Testis (tissue), 3 donors: ENCODE measurements around the gene TWIST2. TPM values are rescaled to one million over a fixed set of nuclear protein-coding genes. Genes with fewer than 3 reads are reported as not detected.

Source experiments
- DNase-seq: peaks from one replicate; pipeline ENCODE4 v3.0.0-alpha.2; 2019
- H3K27ac ChIP-seq, 2 donors: fragments of 200-600 bp; sonication (generic); one replicate each; pipeline ENCODE4 v1.5.1; 2019
- H3K27me3 ChIP-seq: fragments of 200-600 bp; sonication (generic); one replicate; pipeline ENCODE4 v1.5.1; 2019
- H3K36me3 ChIP-seq: fragments of 200-600 bp; sonication (generic); one replicate; pipeline ENCODE4 v1.5.1; 2017; ENCODE audit warnings: low read depth; ENCODE audit errors: missing control alignments
- H3K4me1 ChIP-seq: fragments of 200-600 bp; sonication (generic); one replicate; pipeline ENCODE4 v1.5.1; 2019
- H3K4me3 ChIP-seq, 2 donors: fragments of 200-600 bp; sonication (generic); one replicate each; pipeline ENCODE4 v1.5.1; 2017 to 2019
- H3K9me3 ChIP-seq: fragments of 200-600 bp; sonication (generic); one replicate; pipeline ENCODE4 v1.5.1; 2017
- POLR2A ChIP-seq: fragments of 450-650 bp; IDR thresholded peaks from one replicate; pipeline ENCODE4 v1.6.1; 2017; ENCODE audit warnings: antibody characterized with exemption, mild to moderate bottlenecking, moderate library complexity
- WGBS, 2 donors: methylation state at CpG; one replicate each; pipeline ENCODE4 v1.1.5; 2018; 5-methylcytosine and 5-hydroxymethylcytosine counted together
- intact Hi-C: fragments of 100-400 bp; cut with DNase I; formaldehyde crosslinking; loops from one replicate; pipeline ENCODE4 v1.15.1; 2023; ENCODE audit warnings: low total_unique reads
- polyA plus RNA-seq: library from polyadenylated mRNA; stranded (reverse); fragments of 350-450 nt; fragmentation: Illumina TruSeq; extraction: RNeasy Lipid Tissue Mini Kit (QIAGEN cat#74804); gene quantifications from one replicate; pipeline ENCODE4 v1.2.3, GENCODE V29; 2014; ENCODE audit warnings: low read depth, low replicate concordance; ENCODE audit not compliant: insufficient read depth
- total RNA-seq, 2 donors: library from RNA; depleted of rRNA; stranded (reverse); fragments of >200 nt; gene quantifications; one replicate each; pipeline ENCODE4 v1.2.3, GENCODE V29; 2016
- TF ChIP-seq, protein P1 (sequence below), 3 experiments: fragments of 450-650 bp in 2 of 3; fragments of 200-600 bp in 1 of 3; sonication (generic) in 1 of 3; IDR thresholded peaks; one replicate each; pipeline ENCODE4 v1.5.1; 2016 to 2019; ENCODE audit warnings: antibody characterized with exemption in 3 of 3, mild to moderate bottlenecking in 2 of 3, moderate library complexity in 1 of 3

Gene TWIST2
- total and polyA plus RNA-seq, 3 donors from 2014 or later, result 5.0 to 11.3 (median 10.3) TPM

- no peaks in the 10 kb centered on the region for H3K36me3 ChIP-seq
- no peak overlapping the region for H3K4me3 ChIP-seq
- DNase-seq, result peak; percentile 47
- peak overlapping the region in 1 of 2 donors; percentile 70 for H3K27ac ChIP-seq
- WGBS, 2 donors, result 47 to 52% methylated on average over 12 of the region's 12 CpGs
- intact Hi-C loops, result loop anchor here (10.0 kb wide), 1 partner anchor 85 kb away; the partner anchor contains the start of gene TWIST2
- no peak for TF ChIP-seq POLR2A
- TF ChIP-seq, protein P1, sequence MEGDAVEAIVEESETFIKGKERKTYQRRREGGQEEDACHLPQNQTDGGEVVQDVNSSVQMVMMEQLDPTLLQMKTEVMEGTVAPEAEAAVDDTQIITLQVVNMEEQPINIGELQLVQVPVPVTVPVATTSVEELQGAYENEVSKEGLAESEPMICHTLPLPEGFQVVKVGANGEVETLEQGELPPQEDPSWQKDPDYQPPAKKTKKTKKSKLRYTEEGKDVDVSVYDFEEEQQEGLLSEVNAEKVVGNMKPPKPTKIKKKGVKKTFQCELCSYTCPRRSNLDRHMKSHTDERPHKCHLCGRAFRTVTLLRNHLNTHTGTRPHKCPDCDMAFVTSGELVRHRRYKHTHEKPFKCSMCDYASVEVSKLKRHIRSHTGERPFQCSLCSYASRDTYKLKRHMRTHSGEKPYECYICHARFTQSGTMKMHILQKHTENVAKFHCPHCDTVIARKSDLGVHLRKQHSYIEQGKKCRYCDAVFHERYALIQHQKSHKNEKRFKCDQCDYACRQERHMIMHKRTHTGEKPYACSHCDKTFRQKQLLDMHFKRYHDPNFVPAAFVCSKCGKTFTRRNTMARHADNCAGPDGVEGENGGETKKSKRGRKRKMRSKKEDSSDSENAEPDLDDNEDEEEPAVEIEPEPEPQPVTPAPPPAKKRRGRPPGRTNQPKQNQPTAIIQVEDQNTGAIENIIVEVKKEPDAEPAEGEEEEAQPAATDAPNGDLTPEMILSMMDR (IDR thresholded peaks at IDR 0.05), result no peak
- no peaks in the 10 kb centered on the region for H3K9me3 ChIP-seq
- peaks cover 16% of the 10 kb centered on the region for H3K4me1 ChIP-seq
- no peaks in the 10 kb centered on the region for H3K27me3 ChIP-seq
These were observed 81.6 kb downstream of the TWIST2 start for GRCh38 chr2:238929242-238930081.

- Histone ChIP-seq H3K27ac (peak overlapping the region in 1 of 2 donors; percentile 70), H3K36me3 (no peaks in the 10 kb centered on the region), H3K4me1 (peaks cover 16% of the 10 kb centered on the region), H3K4me3 (no peak overlapping the region), H3K9me3 (no peaks in the 10 kb centered on the region), H3K27me3 (no peaks in the 10 kb centered on the region)
- WGBS, 2 donors, result 87 to 91% methylated on average over 6 of the region's 6 CpGs
- no peak for TF ChIP-seq POLR2A
- TF ChIP-seq, protein P1 (IDR thresholded peaks at IDR 0.05), result no peak
- intact Hi-C loops, result loop anchor here (10.0 kb wide), 1 partner anchor 85 kb away; the partner anchor contains the start of gene TWIST2
- DNase-seq, result no peak
These were observed 82.3 kb downstream of the TWIST2 start for GRCh38 chr2:238930216-238930615.

GRCh38 chr2:238936162-238937052 lies 88.5 kb downstream of the TWIST2 start:
- 88 to 94% methylated on average over 15 of the region's 15 CpGs for WGBS, 2 donors
- TF ChIP-seq, protein P1 (IDR thresholded peaks at IDR 0.05), result no peak
- no peak for TF ChIP-seq POLR2A

GRCh38 chr2:238938003-238938400 lies 90.1 kb downstream of the TWIST2 start:
- TF ChIP-seq, protein P1 (IDR thresholded peaks at IDR 0.05), result no peak
- TF ChIP-seq POLR2A, result no peak
- no peaks in the 10 kb centered on the region for H3K27me3 ChIP-seq
- H3K9me3 ChIP-seq, result no peaks in the 10 kb centered on the region
- 58 to 63% methylated on average over 2 to 9 of the region's 9 CpGs for WGBS, 2 donors
- intact Hi-C loops, result loop anchor here (10.0 kb wide), 1 partner anchor 93 kb away; the partner anchor contains the start of gene TWIST2
- peaks cover 6% of the 10 kb centered on the region for H3K4me1 ChIP-seq
- DNase-seq, result no peak
- no peaks in the 10 kb centered on the region for H3K36me3 ChIP-seq
- H3K4me3 ChIP-seq, result no peak overlapping the region
- no peak overlapping the region for H3K27ac ChIP-seq

More at GRCh38 chr2:238936162-238937052, 88.5 kb downstream of the TWIST2 start:
- Histone ChIP-seq H3K4me1 (peaks cover 6% of the 10 kb centered on the region), H3K27ac (no peak overlapping the region), H3K4me3 (no peak overlapping the region), H3K27me3 (no peaks in the 10 kb centered on the region), H3K9me3 (no peaks in the 10 kb centered on the region), H3K36me3 (no peaks in the 10 kb centered on the region)
- no peak for DNase-seq
- intact Hi-C loops, result loop anchor here (10.0 kb wide), 1 partner anchor 92 kb away; the partner anchor contains the start of gene TWIST2
